IMR-90 (cell line): ENCODE data around the gene INPP5A. TPM values are rescaled to one million over a fixed set of nuclear protein-coding genes. Genes with fewer than 3 reads are reported as not detected.

Experiments
- ATAC-seq: fragments of 200-7000 bp; cut with Tn5 transposase; 2 replicates; pipeline ENCODE4 v1.9.1; 2020; ENCODE audit warnings: low read depth, mild to moderate bottlenecking, moderate library complexity
- BruUV-seq: library from RNA; stranded (reverse); fragments of 400-500 nt; replicated peaks from 2 replicates; lab custom pipeline; 2021; lab: Mats Ljungman, UMichigan
- CTCF ChIA-PET: fragments of 300-600 bp; formaldehyde crosslinking; extraction: SDS; loops from one replicate; lab custom pipeline; 2021; ENCODE audit warnings: antibody characterized with exemption; lab: Yijun Ruan, JAX
- POLR2A ChIA-PET: fragments of 300-600 bp; sonication (Branson Sonifier 250); formaldehyde crosslinking; loops from one replicate; lab custom pipeline; 2022; ENCODE audit warnings: antibody characterized with exemption; ENCODE audit not compliant: unreplicated experiment; lab: Charles Lee
- DNase-seq: peaks from one replicate; pipeline ENCODE4 v3.0.0; 2013
- H2AFZ ChIP-seq: replicated peaks from 2 replicates; pipeline ENCODE3; 2013; ENCODE audit warnings: low read length, mild to moderate bottlenecking; ENCODE audit not compliant: poor library complexity
- H2AK5ac ChIP-seq: 2 replicates; pipeline ENCODE4 v1.6.1; 2013; ENCODE audit warnings: low read depth, low read length, inconsistent platforms
- H2AK9ac ChIP-seq: replicated peaks from 2 replicates; pipeline ENCODE3; 2013; ENCODE audit warnings: mild to moderate bottlenecking, low read depth, low read length, moderate library complexity; ENCODE audit not compliant: poor library complexity
- H2BK120ac ChIP-seq: 2 replicates; pipeline ENCODE4 v1.6.1; 2013; ENCODE audit warnings: low read depth, low read length, inconsistent platforms
- H2BK15ac ChIP-seq: 3 replicates; pipeline ENCODE4 v1.6.1; 2013; ENCODE audit warnings: low read depth, low read length, inconsistent platforms
- H2BK20ac ChIP-seq: 2 replicates; pipeline ENCODE4 v1.6.1; 2013; ENCODE audit warnings: low read depth, mild to moderate bottlenecking, inconsistent platforms, low read length, moderate library complexity
- H2BK5ac ChIP-seq: 2 replicates; pipeline ENCODE4 v1.6.1; 2013; ENCODE audit warnings: mild to moderate bottlenecking, low read depth, low read length, inconsistent platforms; ENCODE audit not compliant: poor library complexity, severe bottlenecking
- H3K14ac ChIP-seq: replicated peaks from 2 replicates; pipeline ENCODE4 v1.6.1; 2013; ENCODE audit warnings: low read depth, low read length, inconsistent platforms
- H3K18ac ChIP-seq: 2 replicates; pipeline ENCODE4 v1.6.1; 2013; ENCODE audit warnings: low read depth, low read length, control low read depth
- H3K23ac ChIP-seq: 2 replicates; pipeline ENCODE4 v1.6.1; 2013; ENCODE audit warnings: low read depth, low read length, inconsistent platforms
- H3K27ac ChIP-seq: 2 replicates; pipeline ENCODE4 v1.5.1; 2013; ENCODE audit warnings: mild to moderate bottlenecking, control low read depth, low read length; ENCODE audit not compliant: insufficient read depth
- H3K27me3 ChIP-seq: 2 replicates; pipeline ENCODE4 v1.6.1; 2013; ENCODE audit warnings: low read length; ENCODE audit not compliant: control insufficient read depth, insufficient read depth
- H3K36me3 ChIP-seq: 2 replicates; pipeline ENCODE4 v1.6.1; 2013; ENCODE audit warnings: low read length, mixed read lengths; ENCODE audit not compliant: control insufficient read depth, insufficient read depth
- H3K4ac ChIP-seq: 2 replicates; pipeline ENCODE4 v1.6.1; 2013; ENCODE audit warnings: low read depth, low read length, inconsistent platforms
- H3K4me1 ChIP-seq: 2 replicates; pipeline ENCODE4 v1.6.1; 2013; ENCODE audit warnings: low read length, mixed read lengths; ENCODE audit not compliant: control insufficient read depth, insufficient read depth
- H3K4me2 ChIP-seq: 2 replicates; pipeline ENCODE4 v1.6.1; 2013; ENCODE audit warnings: low read depth, mild to moderate bottlenecking, control low read depth, low read length, moderate library complexity
- H3K4me3 ChIP-seq: 2 replicates; pipeline ENCODE4 v1.5.1; 2013; ENCODE audit warnings: low read depth, mild to moderate bottlenecking, control low read depth, low read length, moderate library complexity; ENCODE audit not compliant: insufficient read depth
- H3K56ac ChIP-seq: 2 replicates; pipeline ENCODE4 v1.6.1; 2013; ENCODE audit warnings: low read length, inconsistent platforms; ENCODE audit not compliant: insufficient read depth; ENCODE audit errors: extremely low read depth
- H3K79me1 ChIP-seq, 2 experiments: 2 replicates each; pipeline ENCODE4 v1.6.1; 2013; ENCODE audit warnings: low read length in 2 of 2, inconsistent platforms in 1 of 2, low read depth in 1 of 2
- H3K9ac ChIP-seq: 2 replicates; pipeline ENCODE4 v1.6.1; 2013; ENCODE audit warnings: low read depth, low read length, control low read depth
- H3K9me1 ChIP-seq: 2 replicates; pipeline ENCODE4 v1.6.1; 2013; ENCODE audit warnings: low read length, inconsistent platforms; ENCODE audit not compliant: insufficient read depth
- H3K9me3 ChIP-seq: 2 replicates; pipeline ENCODE4 v1.6.1; 2013; ENCODE audit warnings: low read length; ENCODE audit not compliant: control insufficient read depth, insufficient read depth
- H4K20me1 ChIP-seq: 2 replicates; pipeline ENCODE4 v1.6.1; 2013; ENCODE audit warnings: low read length, inconsistent platforms; ENCODE audit not compliant: insufficient read depth
- H4K5ac ChIP-seq: 2 replicates; pipeline ENCODE4 v1.6.1; 2013; ENCODE audit warnings: mild to moderate bottlenecking, low read depth, low read length, control low read depth
- H4K8ac ChIP-seq, 2 experiments: 2 replicates each; pipeline ENCODE4 v1.6.1; 2013; ENCODE audit warnings: low read depth in 2 of 2, low read length in 2 of 2, control low read depth in 1 of 2, inconsistent platforms in 1 of 2
- H4K91ac ChIP-seq: 2 replicates; pipeline ENCODE4 v1.6.1; 2013; ENCODE audit warnings: low read depth, low read length, inconsistent platforms; ENCODE audit not compliant: insufficient read depth
- BHLHE40 ChIP-seq: fragments of 150-350 bp; IDR thresholded peaks from 2 replicates; pipeline ENCODE4 v1.6.1; 2016; ENCODE audit warnings: mild to moderate bottlenecking, low read depth, low read length
- CEBPB ChIP-seq: IDR thresholded peaks from 2 replicates; pipeline ENCODE4 v1.6.1; 2012; ENCODE audit warnings: low read depth, low read length, improper control_type of control experiment
- CHD1 ChIP-seq: IDR thresholded peaks from 2 replicates; pipeline ENCODE4 v1.6.1; 2012; ENCODE audit warnings: low read depth, low read length, improper control_type of control experiment
- CTCF ChIP-seq: conservative IDR thresholded peaks from 2 replicates; pipeline ENCODE4 v1.5.1; 2012; ENCODE audit warnings: mild to moderate bottlenecking, low read depth, low read length, improper control_type of control experiment
- ELK1 ChIP-seq: fragments of 150-350 bp; IDR thresholded peaks from 2 replicates; pipeline ENCODE4 v1.6.1; 2016; ENCODE audit warnings: low read depth, mild to moderate bottlenecking, low read length, moderate library complexity, borderline replicate concordance
- FOS ChIP-seq: fragments of 150-350 bp; IDR thresholded peaks from 2 replicates; pipeline ENCODE4 v1.6.1; 2016; ENCODE audit warnings: low read depth, low read length
- MAFK ChIP-seq: IDR thresholded peaks from 2 replicates; pipeline ENCODE4 v1.6.1; 2012; ENCODE audit warnings: low read depth, low read length, improper control_type of control experiment
- MAZ ChIP-seq: IDR thresholded peaks from 2 replicates; pipeline ENCODE4 v1.6.1; 2012; ENCODE audit warnings: low read depth, mild to moderate bottlenecking, low read length, improper control_type of control experiment, moderate library complexity, borderline replicate concordance
- MXI1 ChIP-seq: IDR thresholded peaks from 2 replicates; pipeline ENCODE4 v1.6.1; 2012; ENCODE audit warnings: low read depth, mild to moderate bottlenecking, low read length, moderate library complexity, borderline replicate concordance
- NFE2L2 ChIP-seq: fragments of 150-350 bp; IDR thresholded peaks from 2 replicates; pipeline ENCODE4 v1.6.1; 2016; ENCODE audit warnings: low read depth, mild to moderate bottlenecking, low read length
- POLR2A ChIP-seq: IDR thresholded peaks from 2 replicates; pipeline ENCODE4 v1.6.1; 2012; ENCODE audit warnings: mild to moderate bottlenecking, low read depth, low read length
- RAD21 ChIP-seq: IDR thresholded peaks from 2 replicates; pipeline ENCODE4 v1.6.1; 2012; ENCODE audit warnings: low read length, improper control_type of control experiment
- RCOR1 ChIP-seq: IDR thresholded peaks from 2 replicates; pipeline ENCODE4 v1.6.1; 2012; ENCODE audit warnings: mild to moderate bottlenecking, low read length, improper control_type of control experiment; ENCODE audit not compliant: insufficient replicate concordance
- RFX5 ChIP-seq: IDR thresholded peaks from 2 replicates; pipeline ENCODE4 v1.8.0; 2012; ENCODE audit warnings: low read depth, mild to moderate bottlenecking, low read length, moderate library complexity
- SMC3 ChIP-seq: fragments of 150-350 bp; IDR thresholded peaks from 2 replicates; pipeline ENCODE4 v1.6.1; 2016; ENCODE audit warnings: low read depth, mild to moderate bottlenecking, antibody characterized with exemption, low read length, moderate library complexity
- USF2 ChIP-seq: fragments of 150-350 bp; IDR thresholded peaks from 2 replicates; pipeline ENCODE4 v1.6.1; 2017; ENCODE audit warnings: mild to moderate bottlenecking, antibody characterized with exemption, low read length, low read depth
- WGBS, 2 experiments: methylation state at CpG; one replicate each; pipeline versions ENCODE4 v1.1.5 to v1.1.7; 2013; ENCODE audit warnings: missing lambda C conversion rate in 2 of 2; ENCODE audit not compliant: insufficient read length in 1 of 2; ENCODE audit errors: extremely low coverage in 2 of 2; 5-methylcytosine and 5-hydroxymethylcytosine counted together
- dilution Hi-C: fragments of 300-500 bp; cut with HindIII; formaldehyde crosslinking; loops from one replicate; pipeline ENCODE4 v1.14.3; 2018; ENCODE audit warnings: low sequenced_read_pairs; ENCODE audit not compliant: unreplicated experiment
- in situ Hi-C: fragments of 300-500 bp; cut with MboI; formaldehyde crosslinking; loops from 3 replicates; pipeline ENCODE4 v1.14.3; 2019; ENCODE audit warnings: low sequenced_read_pairs, inconsistent platforms, mixed read lengths
- intact Hi-C: fragments of 100-400 bp; cut with micrococcal nuclease; formaldehyde crosslinking; loops from 2 replicates; pipeline ENCODE4 v1.10.0; 2022
- polyA plus RNA-seq, 3 experiments: library from polyadenylated mRNA; depleted of rRNA; stranded (reverse); fragments of >200 nt; gene quantifications; 2 replicates each; pipeline ENCODE4 v1.2.3, GENCODE V29; 2012; ENCODE audit warnings: low replicate concordance in 1 of 3
- total RNA-seq: library from RNA; depleted of rRNA; stranded (reverse); fragments of >200 nt; gene quantifications from 2 replicates; pipeline ENCODE4 v1.2.3, GENCODE V29; 2012

INPP5A gene
- total and polyA plus RNA-seq, 2 of the 4 experiments (the other 2 are of a cell fraction), result 21.4 to 36.7 TPM

- Histone ChIP-seq H3K9me3 (no peaks in the 10 kb centered on the region), H3K27ac (no peak overlapping the region), H2BK120ac (no peak overlapping the region), H3K27me3 (no peaks in the 10 kb centered on the region), H2AFZ (no peak overlapping the region), H4K8ac (peak overlapping the region in 1 of 2 experiments; percentile 27; a peak in 1 of 4 replicates), H3K9ac (no peak overlapping the region), H2AK9ac (peak overlapping the region; percentile 19), H3K9me1 (peaks cover 29% of the 10 kb centered on the region), H3K23ac (no peak overlapping the region), H3K56ac (no peak overlapping the region), H2AK5ac (peak overlapping the region; percentile 73; the same call in 1 of the 2 replicates), H3K79me1 (peaks cover 27 to 63% of the 10 kb centered on the region in 2 experiments), H4K91ac (peak overlapping the region; percentile 60; the same call in 1 of the 2 replicates), H3K4ac (peak overlapping the region; percentile 59; the same call in 1 of the 2 replicates), H2BK15ac (no peak overlapping the region), H4K5ac (no peak overlapping the region), H3K18ac (no peak overlapping the region), H4K20me1 (peaks cover 14% of the 10 kb centered on the region), H3K4me1 (peaks cover 26% of the 10 kb centered on the region), H3K14ac (no peak overlapping the region), H3K4me2 (no peak overlapping the region), H2BK5ac (no peak overlapping the region), H3K36me3 (no peaks in the 10 kb centered on the region), H2BK20ac (no peak overlapping the region), H3K4me3 (no peak overlapping the region)
- no peak for ATAC-seq
- POLR2A ChIA-PET, result no interaction called here
- BruUV-seq, result no TSS peak
- CTCF ChIA-PET, result no interaction called here
- no CpG with 5 or more reads among the region's 13 CpGs for WGBS, 2 experiments
- dilution Hi-C loops (no loop called here), in situ Hi-C loops (loop anchor here (10.0 kb wide), 2 partner anchors 237 to 407 kb away; partner anchors contain the start of gene PWWP2B), intact Hi-C loops (no loop called here)
- no peak for TF ChIP-seq BHLHE40
- TF ChIP-seq MAFK, result no peak
- no peak for TF ChIP-seq ELK1
- TF ChIP-seq SMC3, result no peak
- TF ChIP-seq NFE2L2, result no peak
- no peak for TF ChIP-seq MAZ
- no peak for TF ChIP-seq FOS
- TF ChIP-seq MXI1, result no peak
- TF ChIP-seq CHD1, result no peak
- no peak for TF ChIP-seq CTCF
- no peak for TF ChIP-seq RFX5
- TF ChIP-seq RCOR1, result no peak
- TF ChIP-seq POLR2A, result no peak
- no peak for TF ChIP-seq USF2
- no peak for TF ChIP-seq CEBPB
- no peak for TF ChIP-seq RAD21
- DNase-seq, result no peak
These were observed 94.5 kb downstream of the INPP5A start for GRCh38 chr10:132632091-132632561.
